HEK293 (cell line): Measurements from ENCODE around the gene RFESD.

Experiments
- CTCF ChIA-PET: fragments of 350-600 bp; formaldehyde crosslinking; extraction: SDS; loops from one replicate; lab custom pipeline; 2021; ENCODE audit warnings: antibody characterized with exemption; lab: Yijun Ruan, JAX
- POLR2A ChIA-PET: fragments of 300-600 bp; formaldehyde crosslinking; extraction: SDS; loops from one replicate; lab custom pipeline; 2020; ENCODE audit warnings: antibody characterized with exemption, inconsistent platforms; lab: Yijun Ruan, JAX
- H3K27ac ChIP-seq: fragments of 200-500 bp; sonication (Bioruptor generic); 2 replicates; pipeline ENCODE4 v1.5.1; 2014; ENCODE audit warnings: low read depth, low read length, control low read depth, inconsistent platforms; ENCODE audit errors: extremely low read depth
- H3K36me3 ChIP-seq, 2 experiments: fragments of 200-500 bp in 1 of 2; sonication (Bioruptor generic) in 1 of 2; 1 replicate in 1 of 2; 2 replicates in 1 of 2; pipeline ENCODE4 v1.5.1; 2014 to 2017; ENCODE audit warnings: inconsistent platforms in 2 of 2, low read length in 2 of 2; ENCODE audit not compliant: control insufficient read depth in 2 of 2, insufficient read depth in 1 of 2
- H3K4me1 ChIP-seq: fragments of 200-500 bp; sonication (Bioruptor generic); 2 replicates; pipeline ENCODE4 v1.5.1; 2014; ENCODE audit warnings: mild to moderate bottlenecking, low read length, inconsistent platforms; ENCODE audit not compliant: control insufficient read depth, insufficient read depth
- H3K4me3 ChIP-seq: 2 replicates; pipeline ENCODE4 v1.5.1; 2011; ENCODE audit warnings: low read depth, mild to moderate bottlenecking, control low read depth, low read length, moderate library complexity
- H3K9me3 ChIP-seq: fragments of 200-500 bp; sonication (Bioruptor generic); 2 replicates; pipeline ENCODE4 v1.5.1; 2014; ENCODE audit warnings: low read depth, low read length, inconsistent platforms; ENCODE audit not compliant: control insufficient read depth, insufficient read depth
- ATF2 ChIP-seq: fragments of 450-650 bp; formaldehyde crosslinking; IDR thresholded peaks from 2 replicates; pipeline ENCODE4 v1.5.1; 2016; ENCODE audit warnings: missing biosample characterization, missing genetic modification characterization, low read depth
- BCL11A ChIP-seq: fragments of 450-650 bp; formaldehyde crosslinking; IDR thresholded peaks from 2 replicates; pipeline ENCODE4 v1.5.1; 2016; ENCODE audit warnings: low read depth, missing biosample characterization, missing genetic modification characterization
- GLIS1 ChIP-seq: fragments of 450-650 bp; formaldehyde crosslinking; IDR thresholded peaks from 2 replicates; pipeline ENCODE4 v1.5.1; 2016; ENCODE audit warnings: missing biosample characterization, missing genetic modification characterization
- GLIS2 ChIP-seq: fragments of 450-650 bp; formaldehyde crosslinking; IDR thresholded peaks from 2 replicates; pipeline ENCODE4 v1.5.1; 2016; ENCODE audit warnings: missing biosample characterization, missing genetic modification characterization
- HIC1 ChIP-seq: fragments of 450-650 bp; formaldehyde crosslinking; IDR thresholded peaks from 2 replicates; pipeline ENCODE4 v1.5.1; 2016; ENCODE audit warnings: missing biosample characterization, missing genetic modification characterization
- KLF10 ChIP-seq: fragments of 450-650 bp; IDR thresholded peaks from 2 replicates; pipeline ENCODE4 v1.5.1; 2018; ENCODE audit warnings: missing biosample characterization, mild to moderate bottlenecking, missing genetic modification characterization
- KLF17 ChIP-seq: fragments of 450-650 bp; formaldehyde crosslinking; IDR thresholded peaks from 2 replicates; pipeline ENCODE4 v1.5.1; 2016; ENCODE audit warnings: missing biosample characterization, missing genetic modification characterization
- KLF7 ChIP-seq: fragments of 450-650 bp; formaldehyde crosslinking; IDR thresholded peaks from 2 replicates; pipeline ENCODE4 v1.5.1; 2016; ENCODE audit warnings: missing biosample characterization, missing genetic modification characterization, borderline replicate concordance
- KLF9 ChIP-seq: fragments of 450-650 bp; formaldehyde crosslinking; IDR thresholded peaks from 2 replicates; pipeline ENCODE4 v1.5.1; 2016; ENCODE audit warnings: missing biosample characterization, missing genetic modification characterization, low read depth
- REST ChIP-seq: fragments of 450-650 bp; formaldehyde crosslinking; IDR thresholded peaks from 2 replicates; pipeline ENCODE4 v1.5.1; 2016; ENCODE audit warnings: missing biosample characterization, missing genetic modification characterization
- YY2 ChIP-seq: fragments of 450-650 bp; formaldehyde crosslinking; IDR thresholded peaks from 2 replicates; pipeline ENCODE4 v1.5.1; 2016; ENCODE audit warnings: missing biosample characterization, missing genetic modification characterization
- ZBTB21 ChIP-seq: fragments of 450-650 bp; formaldehyde crosslinking; IDR thresholded peaks from 2 replicates; pipeline ENCODE4 v1.5.1; 2017; ENCODE audit warnings: missing biosample characterization, missing genetic modification characterization
- ZFHX2 ChIP-seq: fragments of 450-650 bp; formaldehyde crosslinking; conservative IDR thresholded peaks from 2 replicates; pipeline ENCODE4 v1.5.1; 2016; ENCODE audit warnings: missing biosample characterization, missing genetic modification characterization
- ZNF138 ChIP-seq: fragments of 450-650 bp; formaldehyde crosslinking; IDR thresholded peaks from 2 replicates; pipeline ENCODE4 v1.5.1; 2016; ENCODE audit warnings: missing biosample characterization, missing genetic modification characterization, borderline replicate concordance
- ZNF266 ChIP-seq: fragments of 450-650 bp; formaldehyde crosslinking; IDR thresholded peaks from 2 replicates; pipeline ENCODE4 v1.5.1; 2016; ENCODE audit warnings: missing biosample characterization, missing genetic modification characterization, low read depth
- ZNF501 ChIP-seq: fragments of 450-650 bp; formaldehyde crosslinking; IDR thresholded peaks from 2 replicates; pipeline ENCODE4 v1.5.1; 2016; ENCODE audit warnings: missing biosample characterization, missing genetic modification characterization
- ZNF621 ChIP-seq: fragments of 450-650 bp; formaldehyde crosslinking; IDR thresholded peaks from 2 replicates; pipeline ENCODE4 v1.5.1; 2017; ENCODE audit warnings: missing biosample characterization, missing genetic modification characterization
- ZNF670 ChIP-seq: fragments of 450-650 bp; formaldehyde crosslinking; IDR thresholded peaks from 2 replicates; pipeline ENCODE4 v1.5.1; 2016; ENCODE audit warnings: missing biosample characterization, missing genetic modification characterization, low read depth
- ZNF707 ChIP-seq: fragments of 450-650 bp; formaldehyde crosslinking; IDR thresholded peaks from 2 replicates; pipeline ENCODE4 v1.5.1; 2016; ENCODE audit warnings: missing biosample characterization, missing genetic modification characterization
- ZNF747 ChIP-seq: fragments of 450-650 bp; formaldehyde crosslinking; IDR thresholded peaks from 2 replicates; pipeline ENCODE4 v1.5.1; 2016; ENCODE audit warnings: missing biosample characterization, missing genetic modification characterization
- ZNF776 ChIP-seq: fragments of 450-650 bp; formaldehyde crosslinking; IDR thresholded peaks from 2 replicates; pipeline ENCODE4 v1.5.0; 2017; ENCODE audit warnings: missing biosample characterization, missing genetic modification characterization, borderline replicate concordance

RFESD gene

GRCh38 chr5:95620030-95620869 lies 26.3 kb upstream of the RFESD start, which contains the start of gene GPR150:
Gene GPR150, plus strand, starts transcription at chr5:95620087. Its CDS starts 189 bp downstream, at chr5:95620276.
- POLR2A ChIA-PET: no interaction called here
- Histone ChIP-seq H3K36me3 (no peaks in the 10 kb centered on the region), H3K4me1 (no peaks in the 10 kb centered on the region), H3K27ac (peak within 1 kb of the TSS; percentile 50; the same call in 1 of the 2 replicates), H3K9me3 (no peaks in the 10 kb centered on the region), H3K4me3 (peak within 1 kb of the TSS; percentile 32)
- CTCF ChIA-PET: interaction anchor here (0.5 kb wide), 1 partner anchor 229 kb away, joined by 3 read pairs; no protein-coding TSS in a partner anchor
- TF ChIP-seq ZNF670 (tag by site-specific recombination) (no peak), YY2 (no peak)

- POLR2A ChIA-PET: no interaction called here
- H3K27ac ChIP-seq: peak overlapping the region; percentile 50; the same call in 1 of the 2 replicates
- H3K4me1 ChIP-seq: no peaks in the 10 kb centered on the region
- H3K9me3 ChIP-seq: no peaks in the 10 kb centered on the region
- no peaks in the 10 kb centered on the region for H3K36me3 ChIP-seq
- H3K4me3 ChIP-seq: peak overlapping the region; percentile 32
- CTCF ChIA-PET: interaction anchor here (0.5 to 0.7 kb wide), 2 partner anchors 150 to 229 kb away, joined by 3 read pairs; no protein-coding TSS in a partner anchor
- TF ChIP-seq ZNF138 (tag by site-specific recombination) (no peak), KLF9 (tag by site-specific recombination) (no peak), ZFHX2 (tag by site-specific recombination) (no peak), BCL11A (tag by site-specific recombination) (no peak), GLIS1 (no peak), KLF7 (tag by site-specific recombination) (no peak), ZNF776 (no peak), HIC1 (no peak), GLIS2 (no peak), KLF10 (tag by site-specific recombination) (no peak), ZNF707 (tag by site-specific recombination) (no peak), KLF17 (no peak), ZNF747 (no peak), ATF2 (tag by site-specific recombination) (no peak), ZNF266 (tag by site-specific recombination) (no peak), ZNF501 (tag by site-specific recombination) (no peak), ZNF621 (tag by site-specific recombination) (no peak), REST (tag by site-specific recombination) (no peak), ZBTB21 (tag by site-specific recombination) (no peak)
Measured at GRCh38 chr5:95620870-95621838, 25.4 kb upstream of the RFESD start.
